CD14-positive monocyte (primary cell): Measurements from ENCODE around the gene AARS2. TPM values are rescaled to one million over a fixed set of nuclear protein-coding genes. Genes with fewer than 3 reads are reported as not detected.

Experiments used
- DNase-seq, 3 donors: peaks; one replicate each; pipeline ENCODE4 v3.0.0-alpha.2; 2011 to 2022
- H2AFZ ChIP-seq: 2 replicates; pipeline ENCODE4 v1.6.0; 2012; ENCODE audit warnings: mild to moderate bottlenecking, low read depth, low read length, inconsistent platforms; ENCODE audit not compliant: insufficient read depth, poor library complexity, severe bottlenecking
- H3K27ac ChIP-seq, 2 donors: 1 replicate in 1 of 2; 2 replicates in 1 of 2; pipeline ENCODE4 v1.5.1; 2012 to 2013; ENCODE audit warnings: low read length in 2 of 2, control low read depth in 1 of 2, inconsistent platforms in 1 of 2, low read depth in 1 of 2, mild to moderate bottlenecking in 1 of 2
- H3K27me3 ChIP-seq, 2 donors: one replicate each; pipeline versions ENCODE4 v1.6.0 to v1.6.1; 2011 to 2013; ENCODE audit warnings: low read length in 2 of 2; ENCODE audit not compliant: control insufficient read depth in 2 of 2, insufficient read depth in 2 of 2
- H3K36me3 ChIP-seq, 2 donors: replicated peaks in 1 of 2; 1 replicate in 1 of 2; 2 replicates in 1 of 2; pipeline versions ENCODE4 v1.5.1 to v1.6.1; 2012 to 2013; ENCODE audit warnings: low read length in 2 of 2, control low read depth in 1 of 2, inconsistent platforms in 1 of 2, mild to moderate bottlenecking in 1 of 2; ENCODE audit not compliant: insufficient read depth in 2 of 2, control insufficient read depth in 1 of 2
- H3K4me1 ChIP-seq, 2 donors: 1 replicate in 1 of 2; 2 replicates in 1 of 2; pipeline versions ENCODE4 v1.5.1 to v1.6.1; 2012 to 2013; ENCODE audit warnings: low read length in 2 of 2, control low read depth in 1 of 2, inconsistent platforms in 1 of 2, mild to moderate bottlenecking in 1 of 2, moderate library complexity in 1 of 2; ENCODE audit not compliant: insufficient read depth in 2 of 2, control insufficient read depth in 1 of 2
- H3K4me2 ChIP-seq: replicated peaks from 2 replicates; pipeline ENCODE3; 2012; ENCODE audit warnings: low read length, moderate library complexity, mild to moderate bottlenecking; ENCODE audit not compliant: poor library complexity, severe bottlenecking; ENCODE audit errors: extremely low read depth
- H3K4me3 ChIP-seq, 3 experiments: fragments of 200-600 bp in 1 of 3; sonication (generic) in 1 of 3; replicated peaks in 1 of 3; 1 replicate in 2 of 3; 2 replicates in 1 of 3; pipeline ENCODE4 v1.5.1; 2011 to 2013; ENCODE audit warnings: low read length in 3 of 3, mild to moderate bottlenecking in 3 of 3, control low read depth in 2 of 3, low read depth in 2 of 3, inconsistent platforms in 1 of 3, moderate library complexity in 1 of 3
- H3K79me2 ChIP-seq: 2 replicates; pipeline ENCODE4 v1.6.0; 2012; ENCODE audit warnings: mild to moderate bottlenecking, control low read depth, inconsistent platforms, low read length, moderate library complexity; ENCODE audit not compliant: insufficient read depth
- H3K9ac ChIP-seq: 2 replicates; pipeline ENCODE4 v1.6.0; 2017; ENCODE audit warnings: low read length, mild to moderate bottlenecking; ENCODE audit not compliant: insufficient read depth, poor library complexity, severe bottlenecking
- H3K9me3 ChIP-seq, 2 donors: replicated peaks in 1 of 2; 1 replicate in 1 of 2; 2 replicates in 1 of 2; pipeline versions ENCODE4 v1.5.1 to v1.6.1; 2012 to 2013; ENCODE audit warnings: low read length in 2 of 2, control low read depth in 1 of 2; ENCODE audit not compliant: control insufficient read depth in 1 of 2, insufficient read depth in 1 of 2
- H4K20me1 ChIP-seq: 2 replicates; pipeline ENCODE4 v1.6.0; 2012; ENCODE audit warnings: mild to moderate bottlenecking, low read length, control low read depth, moderate library complexity; ENCODE audit not compliant: insufficient read depth
- H3K27ac Mint-ChIP-seq, 7 donors: one replicate each; pipeline ENCODE4 v1.8.0; 2020; ENCODE audit warnings: mild to moderate bottlenecking in 7 of 7, mixed read lengths in 7 of 7, moderate library complexity in 6 of 7, inconsistent platforms in 2 of 7
- H3K27me3 Mint-ChIP-seq, 3 donors: one replicate each; pipeline ENCODE4 v1.8.0; 2021 to 2022; ENCODE audit warnings: low read depth in 3 of 3, mild to moderate bottlenecking in 3 of 3, mixed read lengths in 3 of 3, moderate library complexity in 3 of 3, inconsistent platforms in 1 of 3
- H3K36me3 Mint-ChIP-seq, 2 donors: one replicate each; pipeline ENCODE4 v1.8.0; 2020; ENCODE audit warnings: mixed read lengths in 2 of 2, inconsistent platforms in 1 of 2, mild to moderate bottlenecking in 1 of 2
- H3K4me1 Mint-ChIP-seq: one replicate; pipeline ENCODE4 v1.8.0; 2020; ENCODE audit warnings: mild to moderate bottlenecking, mixed read lengths
- H3K4me3 Mint-ChIP-seq, 2 donors: one replicate each; pipeline ENCODE4 v1.8.0; 2020; ENCODE audit warnings: mild to moderate bottlenecking in 2 of 2, mixed read lengths in 2 of 2, moderate library complexity in 1 of 2
- H3K9me3 Mint-ChIP-seq, 7 donors: one replicate each; pipeline ENCODE4 v1.8.0; 2020 to 2022; ENCODE audit warnings: mixed read lengths in 7 of 7, mild to moderate bottlenecking in 6 of 7, moderate library complexity in 6 of 7, inconsistent platforms in 2 of 7
- WGBS: methylation state at CpG from one replicate; pipeline ENCODE4 v1.1.5; 2013; ENCODE audit warnings: missing lambda C conversion rate; ENCODE audit not compliant: insufficient coverage; 5-methylcytosine and 5-hydroxymethylcytosine counted together
- intact Hi-C, 2 donors: fragments of 100-400 bp; cut with micrococcal nuclease; formaldehyde crosslinking; loops; one replicate each; pipeline versions ENCODE4 v1.15.0 to v1.15.1; 2023
- polyA plus RNA-seq, 3 donors: library from polyadenylated mRNA; depleted of rRNA in 1 of 3; unstranded in 2 of 3; stranded (reverse) in 1 of 3; fragments of 300-500 nt in 2 of 3; fragments of >200 nt in 1 of 3; fragmentation: Illumina TruSeq in 2 of 3; gene quantifications; 1 replicate in 2 of 3; 2 replicates in 1 of 3; pipeline ENCODE4 v1.2.3, GENCODE V29; 2012 to 2021
- TF ChIP-seq, protein P1 (sequence below): fragments of 200-600 bp; IDR thresholded peaks from one replicate; pipeline ENCODE4 v1.8.0; 2022; ENCODE audit warnings: antibody characterized with exemption, mild to moderate bottlenecking

Gene AARS2
- polyA plus RNA-seq, 3 donors, result 1.8 to 4.5 (median 3.2) TPM

DNA sequence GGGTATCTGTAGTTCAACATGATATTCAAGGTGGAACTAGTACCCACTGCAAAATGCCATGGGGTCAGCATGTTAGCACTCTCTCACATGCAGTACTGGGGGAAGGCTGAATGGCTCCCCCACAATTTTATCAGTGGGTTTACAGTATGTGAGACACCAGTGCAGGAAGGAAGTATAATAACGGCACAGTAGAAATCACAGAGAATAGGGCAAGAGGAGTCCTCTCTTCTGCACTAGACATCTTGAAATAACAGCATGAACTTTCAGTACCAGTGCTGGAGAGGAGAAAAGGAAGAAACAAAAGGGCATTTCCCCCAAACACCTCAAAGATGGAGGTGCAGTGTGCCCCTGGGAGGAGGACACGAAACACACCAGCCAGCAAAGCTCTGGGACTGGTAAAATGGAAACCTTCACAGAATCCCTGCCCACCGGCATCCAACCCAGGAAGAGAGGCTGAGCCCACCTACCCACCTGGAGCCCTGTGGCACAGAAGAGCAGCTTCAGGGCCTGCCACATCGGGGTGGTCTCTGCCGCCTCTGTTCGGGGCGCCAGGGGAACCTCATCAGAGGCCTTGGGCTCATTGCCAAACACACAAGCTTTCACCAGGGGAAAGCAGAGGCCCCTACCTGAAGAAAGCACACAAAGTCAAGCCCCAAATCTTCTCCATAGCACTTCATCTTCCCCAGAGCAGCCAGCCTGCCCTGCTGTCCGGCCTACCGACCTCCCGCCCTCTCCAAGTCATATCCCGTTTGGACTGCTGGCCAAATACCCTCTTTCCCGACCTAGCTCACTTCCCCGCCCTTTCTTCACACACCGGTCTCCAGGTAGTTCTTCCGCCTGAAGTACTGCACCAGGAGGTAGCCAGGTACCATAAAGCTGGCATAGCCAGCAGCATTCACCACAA, 57.0 kb downstream of the AARS2 start:
- H3K36me3 Mint-ChIP-seq, result peaks cover 73 to 77% of the 10 kb centered on the region in 2 donors
- 26% methylated on average over 13 of the region's 15 CpGs for WGBS
- TF ChIP-seq, protein P1, sequence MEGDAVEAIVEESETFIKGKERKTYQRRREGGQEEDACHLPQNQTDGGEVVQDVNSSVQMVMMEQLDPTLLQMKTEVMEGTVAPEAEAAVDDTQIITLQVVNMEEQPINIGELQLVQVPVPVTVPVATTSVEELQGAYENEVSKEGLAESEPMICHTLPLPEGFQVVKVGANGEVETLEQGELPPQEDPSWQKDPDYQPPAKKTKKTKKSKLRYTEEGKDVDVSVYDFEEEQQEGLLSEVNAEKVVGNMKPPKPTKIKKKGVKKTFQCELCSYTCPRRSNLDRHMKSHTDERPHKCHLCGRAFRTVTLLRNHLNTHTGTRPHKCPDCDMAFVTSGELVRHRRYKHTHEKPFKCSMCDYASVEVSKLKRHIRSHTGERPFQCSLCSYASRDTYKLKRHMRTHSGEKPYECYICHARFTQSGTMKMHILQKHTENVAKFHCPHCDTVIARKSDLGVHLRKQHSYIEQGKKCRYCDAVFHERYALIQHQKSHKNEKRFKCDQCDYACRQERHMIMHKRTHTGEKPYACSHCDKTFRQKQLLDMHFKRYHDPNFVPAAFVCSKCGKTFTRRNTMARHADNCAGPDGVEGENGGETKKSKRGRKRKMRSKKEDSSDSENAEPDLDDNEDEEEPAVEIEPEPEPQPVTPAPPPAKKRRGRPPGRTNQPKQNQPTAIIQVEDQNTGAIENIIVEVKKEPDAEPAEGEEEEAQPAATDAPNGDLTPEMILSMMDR, result no peak
- Histone ChIP-seq H3K9ac (peak overlapping the region; percentile 77), H3K4me2 (peak overlapping the region; percentile 99), H3K4me1 (peaks cover 18 to 41% of the 10 kb centered on the region in 2 donors), H3K36me3 (peaks cover 70 to 83% of the 10 kb centered on the region in 2 donors), H3K27me3 (no peaks in the 10 kb centered on the region), H2AFZ (peak overlapping the region; percentile 57), H3K4me3 (peak overlapping the region; percentile 49 to 85 (median 69)), H3K27ac (no peak overlapping the region), H3K9me3 (no peaks in the 10 kb centered on the region), H4K20me1 (peaks cover 94% of the 10 kb centered on the region), H3K79me2 (peaks cover 15% of the 10 kb centered on the region)
- H3K4me1 Mint-ChIP-seq, result peaks cover 47% of the 10 kb centered on the region
- H3K4me3 Mint-ChIP-seq, result peak overlapping the region; percentile 79 to 84
- intact Hi-C loops, result loop anchor here (5.0 kb wide), 3 partner anchors 34 to 159 kb away; partner anchors contain the start of gene SLC29A1 (in 2 of the 2)
- no peaks in the 10 kb centered on the region for H3K9me3 Mint-ChIP-seq
- H3K27ac Mint-ChIP-seq, result peak overlapping the region in 6 of 7 donors; percentile 13 to 78 (median 70)
- DNase-seq, result no peak
- H3K27me3 Mint-ChIP-seq, result peaks cover 0 to 6% (median 2%) of the 10 kb centered on the region in 3 donors

DNA sequence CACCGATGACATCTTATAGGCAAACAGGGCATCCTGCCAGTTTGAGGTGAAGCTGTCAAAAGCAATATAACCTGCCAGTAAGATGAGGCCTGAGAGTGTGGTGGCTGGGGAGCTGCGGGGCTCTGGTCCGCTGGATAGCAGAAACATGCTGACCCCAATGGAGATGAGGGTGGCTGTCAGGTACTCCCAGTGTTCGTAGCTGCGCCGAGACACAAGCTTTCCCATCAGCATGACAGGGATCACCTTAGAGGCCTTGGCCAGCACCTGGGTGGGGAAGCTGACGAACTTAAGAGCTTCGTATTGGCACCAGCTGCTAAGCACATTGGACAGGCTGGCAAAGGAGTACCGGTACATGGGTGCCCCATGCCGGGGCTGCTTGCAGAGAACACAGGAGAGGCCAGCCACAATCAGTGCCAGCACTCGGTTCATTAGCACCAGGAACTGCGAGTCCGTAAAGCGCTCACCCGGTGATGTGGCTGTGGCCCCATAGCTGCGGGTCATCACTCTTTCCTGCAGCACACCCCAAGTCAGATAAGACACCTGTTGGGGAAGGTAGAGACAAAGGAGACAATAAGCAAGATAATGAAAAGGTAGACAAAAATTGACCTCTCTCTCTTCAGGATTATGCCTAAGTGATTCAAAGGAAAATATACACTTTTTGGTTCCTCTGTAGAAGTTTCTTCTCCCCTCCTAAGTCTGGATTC, 57.9 kb downstream of the AARS2 start:
- Histone ChIP-seq H3K4me2 (no peak overlapping the region), H3K27me3 (no peaks in the 10 kb centered on the region), H3K79me2 (peaks cover 15% of the 10 kb centered on the region), H3K9me3 (no peaks in the 10 kb centered on the region), H3K9ac (no peak overlapping the region), H2AFZ (no peak overlapping the region), H3K36me3 (peaks cover 70 to 83% of the 10 kb centered on the region in 2 donors), H3K4me1 (peaks cover 18 to 33% of the 10 kb centered on the region in 2 donors), H3K27ac (no peak overlapping the region), H3K4me3 (no peak overlapping the region), H4K20me1 (peaks cover 94% of the 10 kb centered on the region)
- Mint-ChIP-seq H3K36me3 (peaks cover 73 to 77% of the 10 kb centered on the region in 2 donors), H3K9me3 (no peaks in the 10 kb centered on the region), H3K4me3 (peak overlapping the region in 1 of 2 donors; percentile 1), H3K4me1 (peaks cover 46% of the 10 kb centered on the region), H3K27ac (peak overlapping the region in 3 of 7 donors; percentile 54 to 72 (median 60)), H3K27me3 (peaks cover 0 to 6% (median 2%) of the 10 kb centered on the region in 3 donors)
- intact Hi-C loops, result loop anchor here (5.0 kb wide), 3 partner anchors 33 to 158 kb away; partner anchors contain the start of gene SLC29A1 (in 2 of the 2)
- no peak for DNase-seq
- WGBS, result 84% methylated on average over 10 of the region's 16 CpGs
- TF ChIP-seq, protein P1, result no peak
